Left lung (tissue), 10 donors: Measurements from ENCODE around the gene JPH4. TPM values are rescaled to one million over a fixed set of nuclear protein-coding genes. Genes with fewer than 3 reads are reported as not detected.

Source experiments
- ATAC-seq: fragments of 200-7000 bp; cut with Tn5 transposase; one replicate; pipeline ENCODE4 v1.9.1; 2020; ENCODE audit warnings: moderate library complexity
- DNase-seq, 4 donors: peaks; one replicate each; pipeline ENCODE4 v3.0.0-alpha.2; 2013 to 2020
- H3K27ac ChIP-seq, 2 donors: fragments of 200-600 bp; sonication (generic) in 1 of 2; one replicate each; pipeline versions ENCODE4 v1.5.0 to v1.8.0; 2020 to 2021
- H3K27me3 ChIP-seq, 2 donors: fragments of 200-600 bp; sonication (generic) in 1 of 2; one replicate each; pipeline versions ENCODE4 v1.5.0 to v1.8.0; 2020 to 2021
- H3K36me3 ChIP-seq, 2 donors: fragments of 200-600 bp; sonication (generic) in 1 of 2; one replicate each; pipeline versions ENCODE4 v1.5.0 to v1.8.0; 2020 to 2021
- H3K4me1 ChIP-seq, 2 donors: fragments of 200-600 bp; one replicate each; pipeline ENCODE4 v1.8.0; 2021
- H3K4me3 ChIP-seq, 2 donors: fragments of 200-600 bp; sonication (generic) in 1 of 2; one replicate each; pipeline versions ENCODE4 v1.5.0 to v1.8.0; 2020 to 2021; ENCODE audit warnings: mild to moderate bottlenecking in 1 of 2
- H3K9me3 ChIP-seq, 2 donors: fragments of 200-600 bp; sonication (generic) in 1 of 2; one replicate each; pipeline versions ENCODE4 v1.5.0 to v1.8.0; 2020 to 2021
- CTCF ChIP-seq, 2 donors: fragments of 200-600 bp; sonication (generic) in 1 of 2; IDR thresholded peaks; one replicate each; pipeline versions ENCODE4 v1.5.0 to v1.8.0; 2021; ENCODE audit warnings: antibody characterized with exemption in 2 of 2
- intact Hi-C, 2 donors: fragments of 100-400 bp; cut with DNase I; formaldehyde crosslinking; loops; one replicate each; pipeline versions ENCODE4 v1.11.2 to v1.14.2; 2022
- polyA plus RNA-seq, 6 donors: library from polyadenylated mRNA; unstranded; fragments of 120-200 nt; gene quantifications; one replicate each; pipeline ENCODE4 v1.2.1, GENCODE V29; 2013; ENCODE audit not compliant: insufficient read length in 6 of 6
- total RNA-seq, 2 donors: library from RNA; stranded (reverse); fragmentation: NEBNext Ultra II Directional; extraction: Animal tissue kit (Norgen Biotek cat#: 25700); gene quantifications; one replicate each; pipeline ENCODE4 v1.2.1, GENCODE V29; 2021
- donor health status: DM: no; HTN: yes; CAD: no.
- donor health status: DM: no; HTN: no; CAD: no.

JPH4 gene
- total and polyA plus RNA-seq, 8 donors, result 0.84 to 1.3 (median 1.0) TPM

- H3K36me3 ChIP-seq, result peaks cover 0 to 55% of the 10 kb centered on the region in 2 donors
- peaks cover 17 to 41% of the 10 kb centered on the region in 2 donors for H3K4me1 ChIP-seq
- ATAC-seq, result no peak
- intact Hi-C loops, result no loop called here
- no peaks in the 10 kb centered on the region for H3K9me3 ChIP-seq
- H3K27ac ChIP-seq, result no peak overlapping the region
- H3K27me3 ChIP-seq, result no peaks in the 10 kb centered on the region
- no peak overlapping the region for H3K4me3 ChIP-seq
- no peak for DNase-seq
- TF ChIP-seq CTCF (IDR thresholded peaks at IDR 0.05), result no peak
Measured at GRCh38 chr14:23565626-23566025, 13.0 kb downstream of the JPH4 start.

GRCh38 chr14:23564876-23565275, 13.7 kb downstream of the JPH4 start:
- intact Hi-C loops, result loop anchor here in 1 of 2 donors (5.0 kb wide), 1 partner anchor 88 kb away; no protein-coding TSS in a partner anchor
- ATAC-seq, result no peak
- TF ChIP-seq CTCF (IDR thresholded peaks at IDR 0.05), result no peak

GRCh38 chr14:23564181-23564812, 14.3 kb downstream of the JPH4 start:
- Histone ChIP-seq H3K27ac (no peak overlapping the region), H3K9me3 (no peaks in the 10 kb centered on the region), H3K4me1 (peaks cover 17 to 41% of the 10 kb centered on the region in 2 donors), H3K36me3 (peaks cover 0 to 68% of the 10 kb centered on the region in 2 donors), H3K4me3 (no peak overlapping the region), H3K27me3 (no peaks in the 10 kb centered on the region)
- intact Hi-C loops, result loop anchor here in 1 of 2 donors (5.0 kb wide), 1 partner anchor 87 kb away; no protein-coding TSS in a partner anchor
- ATAC-seq, result no peak
- TF ChIP-seq CTCF (IDR thresholded peaks at IDR 0.05), result no peak
- no peak for DNase-seq

More at GRCh38 chr14:23564876-23565275, 13.7 kb downstream of the JPH4 start:
- Histone ChIP-seq H3K27me3 (no peaks in the 10 kb centered on the region), H3K36me3 (peaks cover 0 to 62% of the 10 kb centered on the region in 2 donors), H3K9me3 (no peaks in the 10 kb centered on the region), H3K27ac (no peak overlapping the region), H3K4me1 (peaks cover 17 to 41% of the 10 kb centered on the region in 2 donors), H3K4me3 (no peak overlapping the region)
- no peak for DNase-seq

GRCh38 chr14:23563473-23564180, 15.0 kb downstream of the JPH4 start:
- no peak for TF ChIP-seq CTCF (IDR thresholded peaks at IDR 0.05)
- Histone ChIP-seq H3K27ac (no peak overlapping the region), H3K4me3 (no peak overlapping the region), H3K4me1 (peaks cover 16 to 37% of the 10 kb centered on the region in 2 donors), H3K9me3 (no peaks in the 10 kb centered on the region), H3K36me3 (peaks cover 0 to 75% of the 10 kb centered on the region in 2 donors), H3K27me3 (no peaks in the 10 kb centered on the region)
- ATAC-seq, result no peak
- intact Hi-C loops, result loop anchor here in 1 of 2 donors (5.0 kb wide), 1 partner anchor 86 kb away; no protein-coding TSS in a partner anchor
- no peak for DNase-seq
